ENCODE data around the gene GRB14. TPM values are rescaled to one million over a fixed set of nuclear protein-coding genes. Genes with fewer than 3 reads are reported as not detected.

GRB14 gene
- total RNA-seq, 1 donor from 2014 or later, result 4.5 TPM

GRCh38 chr2:164498836-164499235 lies 122.4 kb downstream of the GRB14 start:
- Histone ChIP-seq H4K20me1 (ENCODE audit: low read depth) (no peaks in the 10 kb centered on the region), H3K36me3 (no peaks in the 10 kb centered on the region), H3K4me3 (no peak overlapping the region), H3K27me3 (no peaks in the 10 kb centered on the region), H3F3A (ENCODE audit: low read depth) (peaks cover 4% of the 10 kb centered on the region), H3K9ac (no peak overlapping the region), H3K4me1 (no peaks in the 10 kb centered on the region), H3K79me2 (ENCODE audit: low read depth) (no peaks in the 10 kb centered on the region), H3K4me2 (no peak overlapping the region), H2AFZ (replicated peaks) (no peak overlapping the region), H3K27ac (no peak overlapping the region), H3K9me3 (ENCODE audit: low read depth) (no peaks in the 10 kb centered on the region)
- H3K4me1 Mint-ChIP-seq, result no peaks in the 10 kb centered on the region
- H3K4me3 Mint-ChIP-seq, result no peak overlapping the region
- H3K36me3 Mint-ChIP-seq, result no peaks in the 10 kb centered on the region
- no peak overlapping the region for H3K27ac Mint-ChIP-seq
- H3K9me3 Mint-ChIP-seq, result no peaks in the 10 kb centered on the region
- no peaks in the 10 kb centered on the region for H3K27me3 Mint-ChIP-seq (ENCODE audit: insufficient read depth, low read depth)
- no peak for DNase-seq (ENCODE audit: low spot score)
- TF ChIP-seq EZH2phosphoT487 (IDR thresholded peaks at IDR 0.05) (no peak), EZH2 (IDR thresholded peaks at IDR 0.05) (no peak)
- TF ChIP-seq, protein P1, sequence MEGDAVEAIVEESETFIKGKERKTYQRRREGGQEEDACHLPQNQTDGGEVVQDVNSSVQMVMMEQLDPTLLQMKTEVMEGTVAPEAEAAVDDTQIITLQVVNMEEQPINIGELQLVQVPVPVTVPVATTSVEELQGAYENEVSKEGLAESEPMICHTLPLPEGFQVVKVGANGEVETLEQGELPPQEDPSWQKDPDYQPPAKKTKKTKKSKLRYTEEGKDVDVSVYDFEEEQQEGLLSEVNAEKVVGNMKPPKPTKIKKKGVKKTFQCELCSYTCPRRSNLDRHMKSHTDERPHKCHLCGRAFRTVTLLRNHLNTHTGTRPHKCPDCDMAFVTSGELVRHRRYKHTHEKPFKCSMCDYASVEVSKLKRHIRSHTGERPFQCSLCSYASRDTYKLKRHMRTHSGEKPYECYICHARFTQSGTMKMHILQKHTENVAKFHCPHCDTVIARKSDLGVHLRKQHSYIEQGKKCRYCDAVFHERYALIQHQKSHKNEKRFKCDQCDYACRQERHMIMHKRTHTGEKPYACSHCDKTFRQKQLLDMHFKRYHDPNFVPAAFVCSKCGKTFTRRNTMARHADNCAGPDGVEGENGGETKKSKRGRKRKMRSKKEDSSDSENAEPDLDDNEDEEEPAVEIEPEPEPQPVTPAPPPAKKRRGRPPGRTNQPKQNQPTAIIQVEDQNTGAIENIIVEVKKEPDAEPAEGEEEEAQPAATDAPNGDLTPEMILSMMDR (IDR thresholded peaks at IDR 0.05), result no peak

GRCh38 chr2:164496881-164497280 lies 124.4 kb downstream of the GRB14 start:
- no peak overlapping the region for H3K4me3 Mint-ChIP-seq

DNA sequence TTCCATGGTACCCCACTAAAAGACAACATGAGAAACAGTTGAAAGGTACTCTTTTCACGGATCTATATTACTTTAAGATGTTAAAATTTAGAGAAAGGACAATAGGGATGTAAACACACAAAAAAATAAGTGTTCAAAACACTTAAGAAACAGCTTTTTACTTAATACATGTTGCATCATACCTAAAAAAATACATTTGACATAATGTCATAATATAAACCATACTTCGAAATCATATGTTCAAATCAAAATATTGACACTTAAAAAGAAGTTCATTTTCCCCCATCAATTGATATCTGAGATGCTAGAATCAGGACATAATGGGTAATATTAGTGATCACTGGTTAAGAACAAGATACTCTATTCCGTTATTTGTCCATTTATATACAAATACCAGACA lies 124.9 kb downstream of the GRB14 start:
- Histone ChIP-seq H3K27me3 (no peaks in the 10 kb centered on the region), H4K20me1 (ENCODE audit: low read depth) (no peaks in the 10 kb centered on the region), H3K4me3 (no peak overlapping the region), H3K79me2 (ENCODE audit: low read depth) (no peaks in the 10 kb centered on the region), H3K4me2 (no peak overlapping the region), H3F3A (ENCODE audit: low read depth) (peaks cover 4% of the 10 kb centered on the region), H3K27ac (no peak overlapping the region), H3K36me3 (no peaks in the 10 kb centered on the region), H3K9ac (no peak overlapping the region), H3K4me1 (no peaks in the 10 kb centered on the region), H2AFZ (replicated peaks) (no peak overlapping the region), H3K9me3 (ENCODE audit: low read depth) (no peaks in the 10 kb centered on the region)
- H3K4me3 Mint-ChIP-seq, result no peak overlapping the region
- TF ChIP-seq EZH2 (IDR thresholded peaks at IDR 0.05), result no peak
- TF ChIP-seq, protein P1 (IDR thresholded peaks at IDR 0.05), result no peak
- no peak for TF ChIP-seq EZH2phosphoT487 (IDR thresholded peaks at IDR 0.05)
- H3K4me1 Mint-ChIP-seq, result no peaks in the 10 kb centered on the region
- H3K27ac Mint-ChIP-seq, result no peak overlapping the region
- H3K27me3 Mint-ChIP-seq (ENCODE audit: insufficient read depth, low read depth), result no peaks in the 10 kb centered on the region
- H3K36me3 Mint-ChIP-seq, result no peaks in the 10 kb centered on the region
- no peak for DNase-seq (ENCODE audit: low spot score)
- H3K9me3 Mint-ChIP-seq, result no peaks in the 10 kb centered on the region

More at GRCh38 chr2:164496881-164497280, 124.4 kb downstream of the GRB14 start:
- DNase-seq (ENCODE audit: low spot score), result no peak
- no peaks in the 10 kb centered on the region for H3K36me3 Mint-ChIP-seq
- H3K36me3 ChIP-seq, result no peaks in the 10 kb centered on the region
- H3K4me1 Mint-ChIP-seq, result no peaks in the 10 kb centered on the region
- H3K27me3 ChIP-seq, result no peaks in the 10 kb centered on the region
- H3K9me3 ChIP-seq (ENCODE audit: low read depth), result no peaks in the 10 kb centered on the region
- no peaks in the 10 kb centered on the region for H4K20me1 ChIP-seq (ENCODE audit: low read depth)
- no peaks in the 10 kb centered on the region for H3K4me1 ChIP-seq
- H2AFZ ChIP-seq (replicated peaks), result no peak overlapping the region
- H3K9ac ChIP-seq, result no peak overlapping the region
- H3K27me3 Mint-ChIP-seq (ENCODE audit: insufficient read depth, low read depth), result no peaks in the 10 kb centered on the region
- no peak overlapping the region for H3K4me2 ChIP-seq
- no peaks in the 10 kb centered on the region for H3K9me3 Mint-ChIP-seq
- no peak overlapping the region for H3K27ac ChIP-seq
- no peak for TF ChIP-seq EZH2 (IDR thresholded peaks at IDR 0.05)
- no peak for TF ChIP-seq EZH2phosphoT487 (IDR thresholded peaks at IDR 0.05)
- TF ChIP-seq, protein P1 (IDR thresholded peaks at IDR 0.05), result no peak
- no peak overlapping the region for H3K27ac Mint-ChIP-seq
- H3K79me2 ChIP-seq (ENCODE audit: low read depth), result no peaks in the 10 kb centered on the region
- H3F3A ChIP-seq (ENCODE audit: low read depth), result peaks cover 4% of the 10 kb centered on the region
- no peak overlapping the region for H3K4me3 ChIP-seq
